ENCODE data around the gene CHST15.

CHST15 gene, protein sequence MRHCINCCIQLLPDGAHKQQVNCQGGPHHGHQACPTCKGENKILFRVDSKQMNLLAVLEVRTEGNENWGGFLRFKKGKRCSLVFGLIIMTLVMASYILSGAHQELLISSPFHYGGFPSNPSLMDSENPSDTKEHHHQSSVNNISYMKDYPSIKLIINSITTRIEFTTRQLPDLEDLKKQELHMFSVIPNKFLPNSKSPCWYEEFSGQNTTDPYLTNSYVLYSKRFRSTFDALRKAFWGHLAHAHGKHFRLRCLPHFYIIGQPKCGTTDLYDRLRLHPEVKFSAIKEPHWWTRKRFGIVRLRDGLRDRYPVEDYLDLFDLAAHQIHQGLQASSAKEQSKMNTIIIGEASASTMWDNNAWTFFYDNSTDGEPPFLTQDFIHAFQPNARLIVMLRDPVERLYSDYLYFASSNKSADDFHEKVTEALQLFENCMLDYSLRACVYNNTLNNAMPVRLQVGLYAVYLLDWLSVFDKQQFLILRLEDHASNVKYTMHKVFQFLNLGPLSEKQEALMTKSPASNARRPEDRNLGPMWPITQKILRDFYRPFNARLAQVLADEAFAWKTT

GRCh38 chr10:124092860-124093773, at the start of gene CHST15:
Gene CHST15, minus strand, starts transcription at chr10:124093598. Its CDS starts 47,386 bp downstream, at chr10:124046212.
- no peak for DNase-seq

- peak; percentile 62 to 75 for DNase-seq
Measured at GRCh38 chr10:124142960-124143359, 49.6 kb upstream of the CHST15 start.

DNA sequence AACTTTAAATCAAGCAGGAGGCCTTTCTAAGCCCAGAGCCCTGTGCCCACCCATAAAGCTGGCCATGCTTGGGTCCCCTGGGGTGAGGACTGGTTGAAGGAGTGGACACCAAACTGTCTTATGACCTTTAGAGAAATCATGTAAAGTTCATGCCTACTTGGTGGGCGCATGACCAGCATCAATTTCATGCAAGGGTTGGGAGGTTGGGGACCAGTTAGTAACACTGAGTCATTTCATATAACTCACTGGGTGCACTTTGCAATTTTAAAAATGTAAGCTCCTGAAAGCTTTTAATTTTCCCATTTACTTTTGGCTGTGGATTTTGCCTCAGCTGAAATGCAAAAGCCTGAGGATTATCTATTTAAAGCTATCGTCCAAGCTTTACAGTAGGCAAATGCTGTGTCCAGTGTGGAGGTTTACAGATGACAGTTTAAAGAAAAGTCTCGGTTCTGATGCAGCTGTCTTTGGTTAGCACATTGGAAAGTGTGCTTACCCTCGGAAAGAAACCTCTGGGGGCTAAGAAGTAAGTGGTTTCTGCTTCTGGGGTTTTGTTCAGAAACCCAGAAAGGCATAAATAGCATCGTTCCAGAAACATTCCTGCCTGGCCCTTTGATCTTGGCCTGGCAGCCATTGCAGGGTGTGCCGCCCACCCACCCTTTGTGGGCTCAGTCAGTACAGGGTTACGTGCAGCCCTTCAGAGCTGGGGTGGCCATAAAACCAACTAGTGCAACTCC, 48.8 kb upstream of the CHST15 start:
- no peak for DNase-seq

GRCh38 chr10:124138883-124139348, 45.5 kb upstream of the CHST15 start:
- DNase-seq, result no peak

- no peak for DNase-seq
Measured at GRCh38 chr10:124138195-124138882, 44.9 kb upstream of the CHST15 start.

DNA sequence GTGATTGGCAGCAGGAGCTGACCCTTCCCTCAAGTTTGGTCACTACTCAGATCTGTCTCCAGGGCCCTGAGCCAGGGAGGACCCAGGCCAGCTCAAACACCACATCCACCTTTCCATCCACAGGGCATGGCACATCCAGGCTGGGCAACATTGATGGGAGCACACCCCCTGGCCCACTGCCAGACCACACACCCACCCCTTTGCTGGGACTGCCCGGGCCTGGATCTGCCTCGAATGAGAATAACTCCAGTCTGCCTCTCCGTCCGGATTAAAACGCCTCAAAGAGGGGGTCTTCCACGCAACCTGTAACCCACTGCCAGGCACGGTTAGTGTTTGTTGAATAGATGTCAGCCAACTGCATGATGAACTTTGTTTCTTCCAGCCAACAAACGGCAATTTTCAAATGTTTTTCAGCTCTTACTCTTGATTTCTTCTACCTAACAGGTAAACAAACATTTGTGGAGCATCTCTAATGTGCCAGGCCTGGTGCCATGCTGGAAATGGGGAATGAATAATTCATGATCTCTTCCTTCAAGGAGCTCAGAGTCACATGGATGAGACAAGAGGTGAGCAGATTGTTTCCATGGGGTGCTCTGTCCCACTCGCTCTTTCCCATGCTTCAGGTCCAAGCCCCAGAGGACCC, 41.0 kb upstream of the CHST15 start:
- no peak for DNase-seq

DNA sequence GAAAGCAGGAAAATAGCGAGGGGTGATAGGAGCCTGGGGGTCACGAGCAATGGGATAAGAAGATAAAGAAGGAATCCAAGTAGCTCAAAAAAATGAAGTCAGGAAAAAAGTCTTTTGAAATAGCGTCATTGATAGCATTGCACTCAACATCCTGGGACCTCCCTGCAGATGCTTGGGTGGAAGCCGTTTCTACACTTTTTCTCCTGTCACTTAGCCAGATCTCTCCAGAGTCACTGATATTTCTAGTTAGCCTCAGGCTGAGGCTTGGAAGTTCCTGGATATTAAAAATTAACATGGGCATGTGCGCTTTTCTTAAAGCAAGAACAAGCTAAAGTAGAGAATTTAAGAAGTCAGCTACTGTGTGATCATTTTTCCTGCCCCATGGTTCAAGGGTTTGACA, 39.5 kb upstream of the CHST15 start:
- no peak for DNase-seq

DNA sequence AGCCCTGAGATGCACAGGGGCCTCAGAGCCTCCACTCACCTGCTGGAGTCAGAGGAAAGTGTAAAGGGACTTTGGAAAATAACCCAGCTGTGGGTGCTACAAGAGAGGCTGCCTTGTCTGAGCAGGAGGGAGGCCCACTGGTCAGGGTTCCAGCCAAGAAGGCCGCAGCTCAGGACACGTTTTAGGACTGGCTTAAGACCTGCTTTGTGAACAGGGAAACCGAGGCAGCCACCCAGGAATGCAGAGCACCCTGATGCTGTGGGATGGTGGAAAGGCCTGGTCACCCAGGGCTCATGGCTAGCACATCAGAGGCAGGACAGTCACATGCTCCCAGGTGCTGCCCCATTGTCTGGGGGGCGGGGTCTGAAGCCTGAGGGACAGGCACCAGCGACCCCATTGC, 38.9 kb upstream of the CHST15 start:
- no peak for DNase-seq

DNA sequence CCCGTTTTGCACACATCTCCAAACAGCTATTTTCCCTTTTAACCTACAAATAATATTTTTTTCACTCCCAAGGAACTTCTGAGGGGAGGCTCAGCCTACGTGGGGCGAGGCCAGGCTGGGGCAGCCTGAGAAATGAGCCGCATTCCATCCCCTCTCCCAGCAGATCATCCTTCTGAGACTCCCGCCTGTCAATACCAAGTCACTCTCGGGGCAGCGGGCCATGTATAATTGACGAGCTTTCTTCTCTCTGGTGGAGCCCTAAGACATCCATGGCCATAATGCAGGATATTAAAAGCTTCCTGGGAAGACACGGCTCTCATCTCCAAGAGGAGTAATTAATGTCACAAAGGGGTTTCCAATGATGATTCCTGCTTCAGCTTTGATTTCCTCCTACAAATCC, 37.8 kb upstream of the CHST15 start:
- DNase-seq, result no peak

DNA sequence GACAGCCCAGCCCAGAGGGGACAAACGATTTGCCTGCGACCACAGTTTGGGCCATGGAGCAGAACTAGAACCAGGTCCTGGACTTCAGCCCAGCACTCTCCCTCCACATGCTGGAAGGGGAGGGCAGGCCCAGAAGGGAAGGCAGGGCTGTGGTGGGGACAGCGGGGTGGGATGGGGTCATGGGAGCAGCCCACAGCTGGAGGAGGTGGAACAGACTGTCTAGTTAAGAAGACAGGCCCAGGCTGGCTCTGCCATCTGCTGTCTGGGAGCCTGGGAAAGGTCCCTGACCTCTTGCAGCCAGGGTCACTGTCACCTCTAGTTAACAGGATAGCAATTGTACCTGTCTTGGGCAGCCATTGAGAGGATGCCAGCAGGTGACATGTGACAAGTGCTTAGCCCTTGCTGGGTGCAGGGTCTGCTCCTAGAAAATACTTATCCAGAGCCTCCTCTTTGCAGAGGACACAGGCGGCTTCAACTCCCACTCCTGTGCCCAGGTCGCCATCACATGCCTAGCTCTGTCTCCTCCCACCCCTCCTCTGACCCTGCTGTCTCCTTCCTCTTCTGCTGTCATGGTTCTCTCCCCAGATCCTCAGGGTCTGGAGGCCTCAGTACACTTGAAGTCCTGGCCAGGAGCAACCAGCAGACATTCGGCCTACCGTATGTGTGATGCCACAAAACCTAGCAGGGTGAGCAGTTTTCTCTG, 37.0 kb upstream of the CHST15 start:
- DNase-seq, result no peak

- DNase-seq, result no peak
Measured at GRCh38 chr10:124129471-124129870, 36.1 kb upstream of the CHST15 start.

DNA sequence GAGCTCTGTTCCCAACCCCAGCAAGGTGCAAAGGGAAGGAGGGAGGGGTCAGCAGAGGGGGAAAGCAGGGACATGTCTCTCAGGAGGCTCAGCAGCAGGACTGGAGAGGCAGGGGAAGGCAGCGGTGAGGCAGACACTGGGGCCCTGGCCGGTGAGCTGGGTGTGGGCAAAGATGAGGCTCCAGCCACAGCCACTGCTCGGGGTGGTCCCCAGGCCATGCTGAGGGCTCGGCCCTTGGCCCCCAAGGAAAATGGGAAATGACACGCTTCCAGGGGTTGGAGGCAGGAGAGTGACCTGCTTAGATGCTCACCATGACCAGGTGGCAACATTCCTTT, 35.4 kb upstream of the CHST15 start:
- no peak for DNase-seq

DNA sequence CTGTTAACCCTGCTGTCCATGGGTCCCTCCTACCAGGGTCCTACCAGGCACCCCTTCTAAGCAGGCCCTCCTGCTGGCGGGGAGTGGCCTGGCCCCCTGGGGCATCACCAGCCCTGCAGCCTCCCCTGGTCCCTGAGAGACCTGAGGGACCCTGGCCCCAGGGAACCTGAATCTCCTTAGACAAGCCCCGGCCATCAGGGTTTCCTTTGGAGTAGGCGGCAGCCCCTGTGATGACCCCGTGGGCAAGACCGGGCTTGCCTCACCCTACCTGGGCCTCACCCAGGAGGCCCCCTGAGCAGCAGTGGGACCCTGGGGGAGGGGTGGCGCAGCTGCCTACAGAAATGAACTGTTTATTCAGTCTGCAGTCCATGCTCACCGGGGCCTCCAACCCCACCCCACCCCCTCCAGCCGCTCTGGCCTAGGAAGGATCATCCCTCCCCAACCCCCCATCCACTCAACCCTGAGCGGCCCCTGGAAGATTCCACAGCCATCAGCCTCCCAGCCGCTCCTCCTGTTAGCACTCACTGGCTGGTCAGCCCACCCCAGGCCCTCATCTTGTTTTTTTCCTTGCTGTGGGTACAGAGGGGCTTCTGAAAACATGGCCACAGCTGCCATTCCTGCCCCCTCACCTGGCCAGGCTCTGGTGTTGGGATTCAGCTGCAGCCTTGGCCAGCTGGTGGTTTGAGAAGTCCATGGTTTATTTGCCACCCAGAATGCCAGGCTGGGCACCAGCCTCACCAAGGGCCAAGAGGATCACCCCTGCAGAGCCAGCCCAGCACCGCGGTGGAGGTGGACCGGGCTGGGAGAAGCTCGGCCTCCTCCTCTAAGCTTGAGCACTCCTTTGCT, 34.8 kb upstream of the CHST15 start:
- DNase-seq, result no peak

DNA sequence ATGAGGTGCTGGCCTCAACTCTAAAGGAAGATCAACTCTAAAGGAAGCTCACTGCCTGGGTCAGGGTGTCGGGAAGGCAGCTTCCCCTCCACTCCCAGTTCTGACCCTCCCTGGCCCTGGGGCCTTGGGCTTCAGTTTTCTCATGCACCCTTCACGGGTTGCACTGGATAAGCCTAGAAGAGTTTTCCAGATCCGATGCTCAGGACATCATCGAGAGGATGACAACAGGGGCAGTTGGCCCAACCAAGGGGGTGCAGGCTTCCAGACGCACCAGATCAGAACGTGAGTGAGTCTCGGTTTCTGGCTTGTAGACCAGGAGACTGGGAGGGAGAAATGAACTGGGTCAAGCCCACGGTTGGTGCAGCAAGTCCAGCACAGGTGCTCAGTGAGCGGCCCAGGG, 34.2 kb upstream of the CHST15 start:
- no peak for DNase-seq

- DNase-seq, result no peak
Measured at GRCh38 chr10:124126983-124127385, 33.6 kb upstream of the CHST15 start.

- DNase-seq, result no peak
Measured at GRCh38 chr10:124126145-124126982, 33.0 kb upstream of the CHST15 start.

DNA sequence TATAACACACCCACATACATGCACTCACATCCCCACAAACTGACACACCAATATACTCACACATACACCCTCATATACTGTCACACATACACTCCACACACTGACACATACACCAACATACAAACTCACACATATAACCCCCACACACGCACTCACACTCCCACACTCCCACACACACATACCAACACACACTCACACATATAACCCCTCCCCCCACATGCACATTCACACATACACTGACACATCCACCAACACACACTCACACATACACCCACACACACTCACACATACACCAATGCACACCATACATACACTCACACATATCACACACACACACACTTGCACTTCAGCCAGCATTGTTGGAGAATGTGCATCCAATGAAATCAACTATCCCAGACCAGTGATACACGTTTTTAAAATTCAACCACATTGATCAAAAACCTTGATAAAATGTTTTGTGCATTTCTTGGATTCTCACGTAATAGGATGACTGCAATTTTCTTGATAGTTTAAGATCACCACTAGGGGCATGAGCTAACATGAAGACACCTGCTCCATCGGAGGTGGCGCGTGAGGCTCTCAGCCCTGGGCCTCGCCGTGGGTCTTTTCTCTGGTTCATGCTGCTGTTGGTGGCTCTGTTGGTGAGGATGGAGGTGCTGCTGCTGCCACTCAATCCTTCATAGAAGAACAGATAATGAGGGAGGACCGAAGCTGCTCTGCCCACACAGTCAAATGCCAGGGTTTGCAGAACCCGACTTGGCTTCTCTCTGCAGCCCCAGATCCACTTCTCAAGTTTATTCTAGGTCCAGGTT, 32.1 kb upstream of the CHST15 start:
- peak; percentile 46 to 57 for DNase-seq

DNA sequence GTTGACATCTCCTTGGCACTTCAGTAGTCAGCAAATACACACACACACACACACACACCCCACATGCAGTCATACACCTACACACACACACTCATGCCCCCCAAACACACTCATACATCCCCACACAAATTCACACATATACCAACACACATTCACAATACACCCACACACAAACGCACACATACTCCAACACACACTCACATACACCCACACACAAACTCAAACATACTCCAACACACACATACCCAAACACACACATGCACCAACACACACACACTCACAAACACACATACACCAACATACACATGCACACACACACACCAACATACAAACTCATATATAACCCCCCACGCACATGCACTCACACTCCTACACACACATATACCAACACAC, 31.4 kb upstream of the CHST15 start:
- DNase-seq, result no peak

Measured in Kasumi-1 (cell line).